ENCODE results near the gene CNTNAP2.

The CNTNAP2 gene

DNA sequence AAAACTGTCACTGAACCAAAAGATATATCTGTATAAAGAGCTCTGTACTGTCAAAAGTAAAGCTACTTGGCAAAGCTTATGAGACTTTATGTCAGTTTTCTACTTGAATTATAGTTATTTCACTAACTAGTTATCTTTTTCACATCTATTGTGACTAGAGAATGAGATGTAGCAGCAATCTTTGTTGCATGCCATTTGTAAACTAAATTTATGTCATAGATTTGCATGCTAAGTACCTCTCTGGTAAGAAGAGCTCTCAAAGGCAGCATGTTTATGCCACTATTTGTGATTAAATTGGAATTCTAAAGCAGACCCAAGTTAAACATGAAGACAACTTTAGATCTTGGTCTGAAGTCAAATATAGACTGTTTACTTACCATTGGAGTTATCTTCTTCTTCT is 300.6 kb downstream of the CNTNAP2 start:
- DNase-seq (ENCODE audit: low spot score) = no peak

DNA sequence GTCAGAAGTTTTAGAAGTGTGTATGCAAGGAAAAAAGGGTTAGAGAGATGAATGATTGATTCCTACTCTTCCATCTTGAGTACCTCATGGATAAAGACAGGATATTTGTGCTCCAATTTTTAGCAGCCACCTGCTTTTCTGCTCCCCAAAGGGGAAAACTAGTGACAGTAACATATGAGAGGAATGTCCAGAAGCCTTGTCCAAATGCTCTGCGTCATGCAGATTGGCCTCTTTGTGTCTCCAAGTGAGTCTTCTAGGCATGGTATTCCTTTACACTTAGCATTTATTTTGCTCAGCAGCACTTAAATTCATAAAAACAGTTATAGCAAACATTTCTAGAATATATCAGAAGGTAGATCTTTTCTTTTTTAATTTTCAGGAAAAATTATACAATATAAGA is 306.8 kb downstream of the CNTNAP2 start:
- no peak for DNase-seq (ENCODE audit: low spot score)

DNA sequence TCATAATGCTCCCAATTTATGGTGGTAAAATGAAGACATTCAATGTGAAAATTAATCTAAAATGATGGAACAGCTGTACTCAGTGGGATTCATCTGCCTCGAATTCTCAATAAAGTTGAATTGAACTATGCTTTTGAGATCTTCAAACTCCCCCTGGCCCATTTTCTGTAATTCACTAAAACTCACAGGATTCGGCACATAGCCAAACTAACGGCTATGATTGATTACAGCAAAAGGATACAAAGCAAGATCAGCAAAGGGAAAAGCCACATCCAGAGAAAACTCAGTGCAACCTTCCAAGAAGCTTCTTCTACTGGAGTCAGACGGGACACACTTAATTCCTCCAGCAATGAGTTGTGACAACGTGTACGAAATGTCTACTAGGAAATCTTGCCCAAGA is 307.5 kb downstream of the CNTNAP2 start:
- DNase-seq (ENCODE audit: low spot score) = no peak

DNA sequence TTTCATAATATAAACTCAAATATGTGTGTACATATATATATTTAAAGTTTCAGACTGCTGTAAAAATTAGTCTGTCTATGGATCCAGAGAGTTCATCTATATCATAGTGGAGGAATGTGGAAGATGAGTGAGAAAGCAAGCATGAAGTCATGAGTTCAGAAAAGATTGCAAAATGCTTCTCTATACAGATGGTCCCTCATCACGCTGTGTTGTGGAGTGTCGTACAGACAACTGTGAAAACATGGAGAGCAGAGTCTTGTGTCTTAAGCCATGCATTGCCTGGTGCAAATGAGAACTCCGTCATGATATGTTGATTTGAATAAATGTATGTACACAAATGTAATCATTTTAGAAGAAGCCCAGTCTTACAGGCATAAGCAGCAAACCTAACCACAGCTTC is 316.9 kb downstream of the CNTNAP2 start:
- DNase-seq (ENCODE audit: low spot score) = no peak

DNA sequence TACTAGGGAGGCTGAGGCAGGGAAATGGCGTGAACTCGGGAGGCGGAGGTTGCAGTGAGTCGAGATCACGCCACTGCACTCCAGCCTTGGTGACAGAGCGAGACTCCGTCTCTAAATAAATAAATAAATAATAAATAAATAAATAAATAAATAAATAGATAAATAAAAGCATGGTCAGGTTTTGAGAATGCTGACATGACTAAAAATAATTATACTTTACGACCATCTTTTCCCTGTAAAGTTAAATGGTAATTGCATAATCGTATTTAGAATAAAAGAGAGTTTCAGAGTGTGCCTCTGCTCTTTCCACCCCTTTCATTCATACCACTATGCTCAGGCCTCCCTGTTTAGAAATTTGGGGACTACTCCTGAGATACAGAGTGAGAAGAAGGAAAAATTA is 326.5 kb downstream of the CNTNAP2 start:
- no peak for DNase-seq (ENCODE audit: low spot score)

DNA sequence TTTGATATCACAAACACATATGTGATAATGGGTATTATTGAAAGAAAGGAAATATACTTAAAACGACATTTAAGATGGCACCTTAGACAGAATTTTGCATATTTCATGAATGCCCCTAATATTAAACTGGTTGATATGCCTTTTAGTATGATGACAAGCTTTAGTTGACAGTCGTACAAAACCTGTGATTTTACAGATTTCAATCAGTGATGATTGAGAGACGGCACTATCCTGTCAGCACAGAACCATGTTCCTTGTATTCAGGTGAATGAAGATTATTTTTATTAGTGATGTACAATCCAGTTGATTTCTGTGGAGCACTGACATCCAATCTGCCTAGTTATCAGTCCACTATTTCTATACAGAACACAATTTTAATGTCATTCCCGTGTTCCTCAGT is 333.0 kb downstream of the CNTNAP2 start:
- no peak for DNase-seq (ENCODE audit: low spot score)

DNA sequence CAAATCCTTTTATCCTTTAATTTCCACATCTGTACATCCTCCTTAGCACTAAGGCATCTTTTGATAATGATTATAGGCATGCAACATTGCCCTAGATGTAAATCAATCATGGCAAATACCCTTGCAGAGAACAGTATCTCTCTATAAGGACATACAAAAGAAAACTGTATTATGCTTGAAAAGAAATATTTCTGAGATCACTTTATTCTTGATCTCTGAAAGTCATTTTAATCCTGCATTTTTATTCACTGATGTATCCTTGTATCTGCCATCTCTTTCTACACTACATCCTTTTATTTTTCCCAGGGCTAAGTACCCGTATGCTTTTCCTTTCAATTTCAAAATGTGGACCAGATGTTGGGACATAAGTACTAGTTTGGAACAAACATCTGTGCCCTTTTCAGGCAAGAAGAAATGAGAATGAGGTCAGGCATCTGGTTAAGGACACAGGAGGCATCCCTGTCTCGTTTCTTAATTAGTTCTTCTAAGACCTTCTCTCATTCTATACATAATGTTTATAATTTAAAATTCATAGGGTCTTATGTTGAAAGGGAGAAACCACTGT is 338.6 kb downstream of the CNTNAP2 start:
- no peak for DNase-seq (ENCODE audit: low spot score)

DNA sequence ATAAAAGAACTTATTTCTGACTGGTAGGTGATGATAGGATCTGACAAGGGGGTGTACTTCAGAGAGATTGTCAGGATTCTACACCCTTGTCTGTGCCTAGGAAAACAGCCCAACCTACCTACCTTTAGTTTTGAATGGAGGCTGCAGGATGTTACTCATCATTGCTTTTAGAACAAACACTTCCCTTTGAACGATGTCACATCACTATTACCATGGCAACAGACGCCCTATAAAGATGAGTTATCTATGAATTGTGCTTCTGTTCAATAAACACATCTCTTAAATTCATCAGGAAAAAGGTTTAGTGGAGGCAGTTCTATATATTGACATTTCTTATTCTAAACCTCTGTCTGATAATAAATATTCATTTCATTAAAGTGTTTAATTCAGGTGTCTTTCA is 362.4 kb downstream of the CNTNAP2 start:
- peak; percentile 71 for DNase-seq (ENCODE audit: low spot score)

DNA sequence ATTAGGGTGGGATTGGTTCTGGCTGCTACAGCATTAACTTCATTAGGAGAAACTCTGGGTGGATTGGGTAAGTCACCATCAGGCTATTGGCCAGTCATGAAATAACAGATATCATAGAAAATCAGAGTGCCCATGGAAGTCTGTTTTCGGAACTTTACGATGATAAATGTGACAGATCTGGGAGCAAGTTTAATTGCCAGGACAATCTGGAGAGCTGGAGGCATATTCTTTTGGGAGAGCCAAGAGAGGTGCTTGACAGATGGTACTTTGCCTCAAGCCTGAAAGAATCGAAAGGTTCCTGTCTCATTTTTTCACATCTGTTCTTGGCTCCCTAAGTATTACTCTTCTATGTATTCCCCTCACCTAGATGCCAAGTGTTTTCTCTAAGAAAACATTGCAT is 369.9 kb downstream of the CNTNAP2 start:
- no peak for DNase-seq (ENCODE audit: low spot score)

DNA sequence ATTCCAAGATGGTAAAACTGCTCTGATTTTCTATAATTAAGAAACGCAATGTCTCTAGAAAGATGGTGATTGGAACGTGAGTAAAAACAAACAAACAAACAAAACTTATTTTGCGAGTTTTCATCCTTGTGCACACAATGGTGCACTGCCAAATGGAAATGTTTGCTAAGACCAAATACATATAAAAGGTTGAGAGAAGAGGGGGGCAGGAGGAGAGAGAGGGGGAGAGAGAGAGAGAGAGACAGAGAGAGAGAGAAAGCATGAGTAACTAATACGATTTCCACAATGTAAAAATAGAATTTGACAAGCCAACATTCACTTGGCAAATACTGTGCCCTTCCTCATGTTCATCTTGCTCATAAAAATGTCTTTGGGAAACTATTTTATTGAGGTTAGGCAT is 375.4 kb downstream of the CNTNAP2 start:
- DNase-seq (ENCODE audit: low spot score) = no peak

DNA sequence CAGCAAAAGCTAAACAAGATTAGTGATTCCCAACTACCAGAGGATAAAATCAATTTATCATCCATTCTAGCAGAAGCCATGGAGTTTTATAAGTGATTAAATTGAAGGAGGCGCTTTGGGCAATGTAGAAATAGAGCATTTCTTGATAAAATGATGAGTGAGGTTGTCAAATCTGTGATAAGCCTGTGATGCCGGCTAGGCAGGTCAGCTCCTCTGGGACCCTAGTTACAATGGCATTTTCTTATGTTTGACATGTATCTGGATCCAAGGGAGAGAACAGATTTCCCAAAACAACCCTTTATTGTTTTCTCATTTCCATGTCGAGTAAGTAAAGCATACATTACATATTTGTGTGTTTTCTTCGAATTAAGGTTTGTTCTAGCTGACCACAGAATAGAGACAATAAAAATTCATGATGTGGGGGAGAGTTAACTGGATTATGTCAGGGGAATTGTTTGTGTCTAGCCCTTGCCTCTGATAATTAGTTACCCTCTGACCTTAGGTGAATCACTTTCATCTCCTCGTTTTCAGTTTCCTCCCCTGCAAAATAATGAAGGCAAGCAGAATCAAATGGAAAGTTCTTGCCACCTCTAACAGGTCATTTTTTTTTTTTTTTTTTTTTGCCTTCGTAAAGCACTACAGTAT is 378.5 kb downstream of the CNTNAP2 start:
- no peak for DNase-seq (ENCODE audit: low spot score)

DNA sequence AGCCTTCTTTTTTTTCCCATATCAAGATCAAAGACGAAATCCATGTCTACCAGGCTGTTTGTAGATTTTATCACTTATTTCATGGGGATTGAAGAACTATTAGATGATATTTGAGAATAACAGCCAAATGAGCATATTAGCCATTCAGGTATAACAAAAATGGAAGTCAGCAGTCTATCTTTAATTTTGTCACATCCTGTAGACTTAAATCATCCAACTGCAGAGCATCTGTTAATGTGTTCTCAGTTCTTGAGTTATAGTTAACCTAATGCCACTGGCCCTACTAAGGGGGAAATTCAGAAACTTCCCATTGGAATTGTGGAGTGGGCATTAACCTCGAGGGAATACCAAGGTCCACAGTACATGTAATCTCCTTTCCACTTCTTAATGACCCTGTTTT is 380.1 kb downstream of the CNTNAP2 start:
- no peak for DNase-seq (ENCODE audit: low spot score)

DNA sequence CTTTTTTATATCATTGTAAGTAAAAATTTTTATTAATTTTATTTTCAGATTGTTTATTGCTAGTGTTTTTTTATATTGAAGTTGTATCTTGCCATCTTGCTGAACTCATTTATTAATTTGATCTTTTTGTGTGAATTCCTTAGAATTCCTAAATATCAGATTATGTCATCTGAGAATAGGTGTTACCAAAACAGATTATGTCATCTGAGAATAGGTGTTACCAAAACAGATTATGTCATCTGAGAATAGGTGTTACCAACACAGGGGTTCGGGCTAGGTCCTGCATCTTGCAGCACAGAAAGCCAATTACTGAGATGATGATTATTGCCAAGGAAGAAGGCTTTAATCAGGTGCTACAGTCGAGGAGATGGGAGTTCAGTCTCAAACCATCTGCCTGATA is 383.4 kb downstream of the CNTNAP2 start:
- DNase-seq (ENCODE audit: low spot score) = no peak

DNA sequence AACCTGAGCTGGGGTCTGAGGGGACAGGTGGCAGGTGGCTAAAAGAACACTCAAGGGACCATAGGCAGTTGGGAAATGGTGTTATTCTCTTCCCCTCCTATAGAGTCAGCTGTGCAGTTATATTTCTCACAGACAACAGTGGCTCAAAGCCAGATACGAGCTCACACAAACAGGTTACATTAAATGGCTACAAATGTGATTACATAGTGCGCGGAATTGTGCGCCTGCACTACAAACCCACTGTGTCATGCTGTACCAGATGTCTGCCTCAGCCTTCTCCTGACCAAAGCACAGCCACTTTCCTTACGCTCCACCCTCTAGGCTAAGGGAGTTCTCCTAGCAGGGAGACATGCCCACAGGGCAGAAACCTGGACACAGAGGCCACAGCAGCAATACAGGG is 387.2 kb downstream of the CNTNAP2 start:
- no peak for DNase-seq (ENCODE audit: low spot score)

DNA sequence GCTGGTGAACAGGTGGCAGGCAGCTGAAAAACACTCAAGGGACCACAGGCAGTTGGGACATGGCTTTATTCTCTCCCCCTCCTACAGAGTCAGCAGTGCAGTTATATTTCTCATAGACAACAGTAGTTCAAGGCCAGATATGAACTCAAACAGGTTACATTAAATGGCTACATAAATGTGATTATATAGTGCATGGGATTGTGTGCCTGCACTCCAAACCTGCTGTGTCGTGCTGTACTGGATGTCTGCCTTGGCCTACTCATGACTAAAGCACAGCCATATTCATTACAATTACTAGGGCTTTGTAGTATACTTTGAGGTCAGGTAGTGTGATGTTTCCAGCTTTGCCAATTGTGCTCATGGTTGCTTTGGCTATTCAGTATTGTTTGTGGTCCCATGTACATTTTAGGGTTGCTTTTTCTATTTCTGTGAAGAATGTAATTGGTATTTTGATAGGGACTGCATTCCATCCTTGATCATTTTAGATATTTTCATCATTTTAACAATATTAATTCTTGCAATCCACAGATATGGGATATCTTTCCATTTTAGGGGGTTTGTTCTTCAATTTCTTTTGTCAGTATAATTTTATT is 393.6 kb downstream of the CNTNAP2 start:
- DNase-seq (ENCODE audit: low spot score) = no peak

DNA sequence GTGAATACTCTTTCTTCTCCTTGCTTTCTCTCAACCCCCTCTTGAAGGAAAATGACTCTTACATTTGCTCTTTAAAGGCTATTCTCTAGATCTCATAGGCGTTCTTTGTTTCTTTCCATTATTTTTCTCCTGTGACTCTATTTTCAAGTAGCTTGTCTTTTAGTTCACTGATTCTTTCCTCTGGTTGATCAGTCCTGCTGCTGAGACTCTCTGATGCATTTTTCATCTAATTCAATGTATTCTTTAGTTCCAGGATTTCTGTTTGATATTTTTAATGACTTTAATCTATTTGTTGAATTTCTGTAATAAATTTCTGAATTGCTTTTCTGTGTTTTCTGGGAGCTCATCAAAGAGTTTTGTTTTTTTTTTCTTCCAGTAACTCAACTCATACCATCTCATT is 397.7 kb downstream of the CNTNAP2 start:
- DNase-seq (ENCODE audit: low spot score) = no peak

DNA sequence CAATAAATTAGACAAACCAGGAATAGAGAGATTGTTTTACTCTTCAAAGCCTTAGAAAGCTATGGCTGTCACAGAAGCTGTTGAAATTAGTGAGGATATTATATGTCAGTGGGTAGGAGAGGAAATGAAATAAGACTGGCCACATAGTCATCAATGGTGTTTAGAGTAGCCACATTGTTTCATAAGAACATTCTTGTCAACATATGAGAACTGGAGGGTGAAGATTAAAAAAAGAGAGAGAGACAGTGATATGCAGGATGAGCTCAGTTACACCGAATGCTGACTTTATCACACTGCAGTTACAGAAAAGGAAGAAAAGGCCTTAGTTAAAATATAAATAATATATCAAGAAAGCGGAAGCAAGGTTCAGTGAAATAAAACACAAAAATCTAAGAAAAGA is 412.0 kb downstream of the CNTNAP2 start:
- DNase-seq (ENCODE audit: low spot score) = no peak

DNA sequence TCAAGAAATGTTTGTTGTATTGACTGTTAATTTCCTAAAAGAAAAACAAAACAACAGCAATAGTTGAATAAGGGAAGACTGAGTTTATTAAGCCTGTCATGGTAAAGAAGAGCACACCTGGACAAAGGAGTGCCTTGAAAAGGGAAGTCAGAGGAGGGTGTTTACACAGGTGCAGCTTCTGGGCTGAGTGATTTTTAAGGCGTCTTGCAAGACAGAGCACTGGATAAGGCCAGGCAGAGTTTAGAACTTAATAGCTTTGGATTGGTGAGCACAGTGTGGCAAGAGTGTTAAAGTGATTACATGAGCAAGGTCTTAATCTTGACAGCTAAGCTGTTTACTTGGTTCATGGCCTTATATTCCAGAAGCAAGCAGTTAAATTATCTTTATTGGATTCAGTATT is 423.2 kb downstream of the CNTNAP2 start:
- no peak for DNase-seq (ENCODE audit: low spot score)

DNA sequence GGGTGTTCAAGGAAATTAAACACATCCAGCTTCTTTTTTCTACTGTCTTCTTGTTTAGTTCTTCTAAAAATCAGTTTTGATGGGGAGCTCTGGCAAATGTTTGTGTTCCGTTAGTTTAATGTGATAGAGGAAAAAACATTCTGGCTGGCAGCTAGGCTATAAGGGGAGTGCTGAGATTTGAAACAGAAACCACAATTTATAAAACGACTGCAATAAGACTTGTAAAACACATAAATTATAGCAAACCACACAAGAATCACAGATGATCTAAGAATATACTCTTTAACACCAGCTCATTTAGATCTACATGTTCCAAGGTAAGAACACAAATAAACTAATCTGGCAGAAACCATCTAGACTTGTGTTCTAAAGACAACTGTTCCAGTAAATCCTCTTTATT is 425.5 kb downstream of the CNTNAP2 start:
- DNase-seq (ENCODE audit: low spot score) = no peak

DNA sequence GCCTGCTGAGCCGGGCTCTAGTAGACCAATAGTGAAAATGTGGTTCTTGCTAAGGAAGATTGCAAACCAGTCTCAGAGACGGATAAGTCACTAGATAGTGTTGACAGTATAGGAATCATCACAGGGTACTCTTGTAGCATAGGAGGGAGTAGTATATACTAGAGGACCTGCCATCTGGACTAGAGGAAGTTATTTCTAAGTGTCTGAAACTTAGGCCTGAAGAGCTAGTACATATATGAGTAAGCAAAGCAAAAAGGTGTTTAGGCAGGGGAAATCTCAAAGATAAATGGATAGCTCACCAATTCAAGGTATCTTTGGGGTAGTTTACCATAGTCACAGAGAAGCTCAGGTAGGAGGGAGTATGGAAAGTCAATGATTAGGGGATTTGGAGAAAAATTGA is 428.1 kb downstream of the CNTNAP2 start:
- DNase-seq (ENCODE audit: low spot score) = no peak

DNA sequence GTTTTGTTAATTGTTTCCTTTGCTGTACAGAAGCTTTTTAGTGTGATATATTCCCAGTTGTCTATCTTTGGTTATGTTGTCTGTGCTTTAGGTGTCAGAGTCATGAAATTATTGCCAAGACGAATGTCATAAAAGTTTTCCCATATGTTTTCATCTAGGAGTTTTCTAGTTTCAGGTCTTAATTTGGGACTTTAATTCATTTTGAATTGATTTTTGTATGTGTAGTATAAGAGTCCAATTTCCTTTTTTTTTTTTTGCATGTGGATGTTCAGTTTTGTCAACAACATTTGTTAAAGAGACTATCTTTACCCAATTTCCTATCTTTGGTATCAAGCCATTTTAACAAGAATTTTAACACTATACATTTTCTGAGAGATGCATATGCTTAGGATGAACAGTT is 432.2 kb downstream of the CNTNAP2 start:
- DNase-seq (ENCODE audit: low spot score) = no peak

DNA sequence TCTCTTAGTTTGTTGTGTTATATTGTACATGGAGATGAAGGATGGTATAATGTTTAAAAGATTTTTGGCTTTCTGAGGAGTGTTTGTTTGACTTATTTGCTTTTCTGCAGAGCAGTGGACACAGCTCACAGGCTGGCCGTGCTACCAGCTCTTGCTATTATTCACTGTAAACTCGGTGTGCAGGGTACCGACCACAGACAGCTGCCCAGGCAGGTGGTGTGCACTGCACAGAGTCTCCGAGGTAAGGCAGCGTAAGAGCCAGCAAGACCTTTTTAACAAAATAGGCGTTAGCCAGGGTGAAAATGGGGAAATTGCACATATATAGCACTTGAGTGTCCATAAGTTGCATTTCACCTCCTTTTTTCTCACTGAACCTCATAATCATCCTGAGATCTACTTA is 438.0 kb downstream of the CNTNAP2 start:
- DNase-seq (ENCODE audit: low spot score) = no peak

DNA sequence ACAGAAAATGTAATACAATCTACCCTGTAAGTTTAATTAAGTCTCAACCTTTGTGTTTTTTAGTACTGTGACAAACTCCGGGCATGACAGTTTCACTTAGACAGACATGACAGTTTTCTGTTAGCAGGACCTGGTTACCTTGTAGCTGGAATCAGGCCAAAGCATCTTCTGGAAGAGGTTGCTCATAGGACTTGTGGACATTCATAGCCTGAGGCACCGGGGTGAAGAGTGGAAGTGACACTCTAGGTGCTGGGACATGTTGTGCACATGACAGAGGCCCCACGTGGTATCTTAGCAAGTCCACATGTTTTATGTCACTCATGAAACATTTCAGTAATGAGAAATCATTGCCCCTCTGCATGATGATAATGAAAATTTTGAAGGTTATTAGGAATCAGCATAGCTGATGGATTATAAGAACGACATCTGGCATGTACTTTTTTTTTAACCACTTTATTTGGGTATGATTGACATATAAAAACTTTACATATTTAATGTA is 441.4 kb downstream of the CNTNAP2 start:
- DNase-seq (ENCODE audit: low spot score) = no peak

DNA sequence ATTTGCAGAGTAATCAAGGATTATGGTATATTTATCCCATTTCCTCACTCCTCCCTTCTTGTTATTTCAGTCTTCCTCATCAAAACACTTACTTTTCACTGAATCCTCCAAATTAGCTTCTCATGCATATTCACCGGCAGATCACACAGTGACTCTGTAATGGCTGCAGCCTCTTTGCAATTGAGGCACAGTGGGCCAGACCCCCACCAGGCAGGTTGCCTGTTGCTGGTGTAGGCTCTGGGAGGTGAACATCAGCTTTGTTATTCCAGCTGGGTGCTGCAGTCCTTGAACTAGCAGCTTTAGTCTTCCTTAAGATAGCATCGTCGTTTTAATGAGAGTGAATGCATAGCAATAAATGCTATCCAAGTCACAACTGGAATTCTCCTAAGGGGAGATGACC is 449.3 kb downstream of the CNTNAP2 start:
- no peak for DNase-seq (ENCODE audit: low spot score)
